B cell (primary cell): ENCODE data around the gene PLEKHG3.

Experiments used
- EZH2 ChIP-seq: IDR thresholded peaks from 2 replicates; pipeline ENCODE4 v1.6.1; 2012; ENCODE audit warnings: borderline replicate concordance, low read depth, mild to moderate bottlenecking, moderate library complexity, low read length; ENCODE audit not compliant: insufficient read depth, poor library complexity, severe bottlenecking
- TF ChIP-seq, protein P1 (sequence below): fragments of 200-600 bp; IDR thresholded peaks from one replicate; pipeline ENCODE4 v1.8.0; 2022; ENCODE audit warnings: antibody characterized with exemption, mild to moderate bottlenecking

DNA sequence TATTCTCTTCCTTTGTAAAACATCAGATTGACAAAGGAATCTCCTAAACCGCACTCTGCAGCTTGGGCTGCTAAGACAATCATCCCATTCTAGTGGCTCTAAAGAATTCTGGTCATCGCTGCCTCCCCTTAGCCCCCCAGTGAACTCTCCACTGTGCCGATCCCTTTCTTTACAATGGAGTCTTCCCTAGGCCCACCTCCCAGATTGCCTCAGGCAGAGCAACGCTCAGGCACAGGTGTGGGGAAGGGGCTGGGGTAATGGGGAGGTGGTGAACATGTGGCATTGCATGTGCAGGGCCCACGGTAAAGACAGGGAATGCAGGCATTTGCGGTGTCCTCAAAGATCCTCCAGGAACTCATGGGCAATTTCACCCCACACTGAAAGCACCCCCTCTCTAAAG lies 86.3 kb downstream of the PLEKHG3 start:
- TF ChIP-seq, protein P1, sequence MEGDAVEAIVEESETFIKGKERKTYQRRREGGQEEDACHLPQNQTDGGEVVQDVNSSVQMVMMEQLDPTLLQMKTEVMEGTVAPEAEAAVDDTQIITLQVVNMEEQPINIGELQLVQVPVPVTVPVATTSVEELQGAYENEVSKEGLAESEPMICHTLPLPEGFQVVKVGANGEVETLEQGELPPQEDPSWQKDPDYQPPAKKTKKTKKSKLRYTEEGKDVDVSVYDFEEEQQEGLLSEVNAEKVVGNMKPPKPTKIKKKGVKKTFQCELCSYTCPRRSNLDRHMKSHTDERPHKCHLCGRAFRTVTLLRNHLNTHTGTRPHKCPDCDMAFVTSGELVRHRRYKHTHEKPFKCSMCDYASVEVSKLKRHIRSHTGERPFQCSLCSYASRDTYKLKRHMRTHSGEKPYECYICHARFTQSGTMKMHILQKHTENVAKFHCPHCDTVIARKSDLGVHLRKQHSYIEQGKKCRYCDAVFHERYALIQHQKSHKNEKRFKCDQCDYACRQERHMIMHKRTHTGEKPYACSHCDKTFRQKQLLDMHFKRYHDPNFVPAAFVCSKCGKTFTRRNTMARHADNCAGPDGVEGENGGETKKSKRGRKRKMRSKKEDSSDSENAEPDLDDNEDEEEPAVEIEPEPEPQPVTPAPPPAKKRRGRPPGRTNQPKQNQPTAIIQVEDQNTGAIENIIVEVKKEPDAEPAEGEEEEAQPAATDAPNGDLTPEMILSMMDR = no peak
- no peak for TF ChIP-seq EZH2
